HG03439 (cell line): Measurements from ENCODE around the gene GAS7.
"Not testable (repeated sequence)": the region's sequence is repeated elsewhere in the genome, so short reads cannot be mapped to it uniquely, and the experiment has no call there.

Experiments used
- ATAC-seq: cut with Tn5 transposase; IDR thresholded peaks from one replicate; pipeline ENCODE4 v1.9.1; 2021; ENCODE audit warnings: mild to moderate bottlenecking, moderate library complexity; ENCODE audit not compliant: unreplicated experiment

The GAS7 gene

DNA sequence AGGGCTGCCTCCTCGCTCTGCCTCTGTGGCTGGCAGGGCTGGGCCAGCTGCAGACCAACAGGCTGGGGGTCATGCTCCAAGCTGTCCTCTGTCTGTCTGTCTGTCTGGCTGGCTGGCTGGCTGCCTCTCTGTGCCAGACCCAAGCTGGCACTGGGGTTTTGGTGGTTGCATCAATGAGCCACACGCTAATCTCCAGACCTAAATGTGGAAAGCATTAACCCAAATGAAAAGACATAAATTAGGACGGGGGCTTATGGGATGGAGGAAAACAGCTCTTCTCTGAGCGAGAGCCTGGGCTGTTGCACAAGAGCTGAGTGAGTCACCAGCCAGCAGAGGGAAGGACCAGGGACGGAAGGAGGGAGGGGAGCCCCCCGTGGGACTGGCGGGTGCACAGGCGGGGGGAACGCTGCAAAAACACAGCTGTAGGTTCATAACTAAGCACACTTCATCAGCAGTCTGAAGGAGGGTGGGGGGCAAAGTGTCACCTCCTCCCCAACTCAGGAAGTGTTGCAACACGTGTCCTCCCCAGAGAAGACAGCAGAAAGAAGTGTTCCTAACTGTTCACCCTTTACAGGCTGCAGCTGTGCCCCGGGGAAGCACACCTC lies 83.4 kb downstream of the GAS7 start:
- ATAC-seq = no peak

DNA sequence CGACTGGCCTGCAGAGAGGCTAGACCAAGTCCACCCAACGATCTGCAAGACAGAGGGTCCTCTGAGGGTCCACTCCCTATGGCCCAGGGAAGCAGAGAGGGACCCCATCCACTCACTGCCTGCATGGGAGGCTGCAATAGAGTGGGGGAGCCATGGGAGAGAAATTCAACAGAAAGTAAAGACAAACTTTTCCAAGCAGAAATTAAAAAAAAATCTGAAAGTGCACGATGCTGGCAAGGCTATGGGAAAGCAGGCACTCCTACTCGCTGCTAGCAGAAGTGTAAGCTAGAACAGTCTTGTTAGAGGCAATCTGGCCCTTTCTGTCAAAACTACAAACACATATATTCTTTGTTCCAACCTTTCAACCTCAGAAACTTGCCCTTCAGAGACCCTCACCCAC lies 85.4 kb downstream of the GAS7 start:
- ATAC-seq = no peak

DNA sequence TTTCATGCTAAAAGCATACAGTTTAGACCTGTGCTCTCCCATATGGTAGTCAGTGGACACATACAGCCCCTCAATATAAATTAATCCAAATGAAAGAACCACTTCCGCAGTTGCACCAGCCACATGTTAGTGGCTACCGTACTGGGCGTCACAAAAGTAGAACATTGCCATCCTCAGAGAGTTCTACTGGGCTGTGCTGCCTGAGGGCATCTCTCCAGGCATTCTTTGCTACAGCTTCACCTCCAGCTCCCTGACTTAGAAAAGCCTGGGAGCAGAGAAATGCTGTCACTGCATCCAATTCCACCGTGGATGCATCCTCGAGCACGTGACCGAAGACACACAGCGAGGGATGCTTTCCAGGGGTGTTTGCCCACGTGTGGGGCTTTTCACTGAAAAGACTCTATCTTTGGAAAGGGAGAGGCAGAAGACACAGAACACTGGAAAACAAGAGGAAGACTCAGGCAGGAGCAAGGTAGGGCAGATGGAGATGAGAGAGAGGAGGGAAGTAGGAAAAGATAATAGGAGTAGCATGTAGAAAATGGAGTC lies 86.4 kb downstream of the GAS7 start:
- no peak for ATAC-seq

GRCh38 chr17:10109146-10109545 lies 89.3 kb downstream of the GAS7 start:
- ATAC-seq = no peak

DNA sequence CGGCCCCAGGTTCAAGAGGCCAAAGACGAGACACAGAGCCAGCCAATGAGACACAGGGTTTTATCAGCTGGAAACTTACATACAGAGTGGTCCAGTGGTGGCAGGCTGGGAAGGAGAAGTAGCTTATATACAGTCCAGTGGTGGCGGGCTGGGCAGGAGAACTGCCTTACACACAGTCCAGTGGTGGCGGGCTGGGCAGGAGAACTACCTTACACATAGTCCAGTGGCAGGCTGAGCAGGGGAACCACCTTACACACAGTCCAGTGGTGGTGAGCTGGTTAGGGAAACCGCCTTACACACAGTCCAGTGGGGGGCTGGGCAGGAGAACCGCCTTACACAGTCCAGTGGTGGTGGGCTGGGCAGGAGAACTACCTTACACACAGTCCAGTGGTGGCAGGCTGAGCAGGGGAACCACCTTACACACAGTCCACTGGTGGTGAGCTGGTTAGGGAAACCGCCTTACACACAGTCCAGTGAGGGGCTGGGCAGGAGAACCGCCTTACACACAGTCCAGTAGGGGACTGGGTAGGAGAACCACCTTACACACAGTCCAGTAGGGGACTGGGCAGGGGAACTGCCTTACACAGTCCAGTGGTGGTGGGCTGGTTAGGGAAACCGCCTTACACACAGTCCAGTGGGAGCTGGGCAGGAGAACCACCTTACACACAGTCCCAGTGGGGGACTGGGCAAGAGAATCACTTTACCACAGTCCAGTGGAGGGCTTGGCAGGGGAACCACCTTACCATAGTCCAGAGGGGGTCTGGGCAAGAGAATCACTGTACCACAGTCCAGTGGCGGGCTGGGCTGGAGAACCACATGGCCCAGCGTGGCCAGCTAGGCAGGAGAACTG lies 90.9 kb downstream of the GAS7 start:
- no peak for ATAC-seq

- no peak for ATAC-seq
These were observed 92.3 kb downstream of the GAS7 start for GRCh38 chr17:10106067-10106466.

- ATAC-seq = no peak
These were observed 92.8 kb downstream of the GAS7 start for GRCh38 chr17:10105513-10106001.

- no peak for ATAC-seq
These were observed 94.7 kb downstream of the GAS7 start for GRCh38 chr17:10103712-10104111.

DNA sequence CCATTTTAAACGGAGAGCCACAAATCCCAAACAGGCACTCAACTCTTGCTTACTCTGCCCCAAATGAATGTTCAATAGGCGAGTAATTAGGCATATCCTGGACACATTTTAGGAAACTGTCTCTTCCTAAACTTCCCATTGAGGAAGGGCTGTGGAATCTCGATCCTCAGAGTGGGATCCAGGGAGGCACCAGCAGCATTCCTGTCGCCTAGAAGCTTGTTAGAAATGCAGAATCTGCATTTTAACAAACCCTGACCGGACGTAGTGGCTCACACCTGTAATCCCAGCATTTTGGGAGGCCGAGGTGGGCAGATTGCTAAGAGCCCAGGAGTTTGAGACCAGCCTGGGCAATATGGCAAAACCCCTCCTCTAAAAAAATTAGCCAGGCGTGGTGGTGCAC lies 95.6 kb downstream of the GAS7 start:
- ATAC-seq = no peak

DNA sequence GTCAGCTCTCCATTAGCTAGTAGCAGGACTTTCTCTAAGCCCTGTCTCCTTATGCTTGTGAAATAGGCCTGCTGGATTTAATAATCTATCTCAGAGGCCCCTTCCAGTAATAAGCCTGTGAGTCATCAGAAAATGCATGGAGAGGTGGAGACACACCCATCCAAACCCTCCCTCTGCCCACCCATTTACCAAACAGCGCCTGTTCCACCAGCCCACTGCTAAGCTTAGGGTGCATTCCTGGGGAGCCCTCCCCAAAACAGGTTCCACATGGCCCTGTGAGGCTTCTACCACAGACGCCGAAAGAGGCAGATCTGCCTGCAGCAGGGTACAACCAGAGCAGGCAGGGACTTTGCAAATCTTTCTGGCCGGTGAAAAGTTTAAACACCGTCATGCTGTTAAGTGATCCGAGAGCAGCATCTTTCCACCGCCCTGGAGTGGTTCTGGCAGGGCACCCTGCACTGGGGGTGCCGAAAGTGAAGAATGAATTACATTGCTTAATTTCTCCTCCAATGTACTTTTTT lies 99.3 kb downstream of the GAS7 start:
- ATAC-seq = no peak

- ATAC-seq = no peak
These were observed 101.8 kb downstream of the GAS7 start for GRCh38 chr17:10096596-10096995.

DNA sequence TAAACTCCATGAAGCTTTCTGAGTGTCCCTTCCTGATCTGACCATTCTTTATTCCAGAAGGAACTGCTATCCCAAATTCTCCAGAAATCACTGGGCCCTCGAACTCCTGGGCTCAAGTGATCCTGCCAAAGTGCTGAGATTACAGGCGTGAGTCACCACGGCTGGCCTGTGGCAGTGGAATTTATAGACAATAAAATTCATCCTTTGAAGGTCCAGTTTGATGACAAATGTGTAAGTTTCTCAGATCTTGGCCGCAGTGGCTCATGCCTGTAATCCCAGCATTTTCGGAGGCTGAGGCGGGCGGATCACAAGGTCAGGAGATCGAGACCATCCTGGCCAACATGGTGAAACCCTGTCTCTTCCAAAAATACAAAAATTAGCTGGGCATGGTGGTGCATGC lies 103.1 kb downstream of the GAS7 start:
- ATAC-seq = not testable (repeated sequence)

GRCh38 chr17:10094797-10095196 lies 103.6 kb downstream of the GAS7 start:
- ATAC-seq = no peak

GRCh38 chr17:10092595-10092994 lies 105.8 kb downstream of the GAS7 start:
- ATAC-seq = no peak

DNA sequence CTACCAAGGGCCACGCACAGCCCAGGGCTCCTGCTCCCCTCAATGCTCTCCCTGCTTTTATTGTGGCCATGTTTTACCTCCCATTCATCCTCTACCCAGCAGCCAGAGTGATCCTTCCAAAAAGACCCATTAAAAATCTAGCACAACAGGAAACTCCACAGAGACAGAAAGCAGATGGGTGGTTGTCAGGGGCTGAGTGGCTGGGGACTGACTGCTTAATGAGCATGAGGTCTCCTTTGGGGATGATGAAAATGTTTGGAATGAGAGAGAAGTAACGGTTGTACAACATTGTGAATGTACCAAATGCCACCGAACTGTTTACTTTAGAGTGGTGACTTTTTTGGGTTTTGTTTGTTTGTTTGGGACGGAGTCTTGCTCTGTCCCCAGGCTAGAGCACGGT lies 107.4 kb downstream of the GAS7 start:
- no peak for ATAC-seq

GRCh38 chr17:10089196-10089804 lies 109.1 kb downstream of the GAS7 start:
- ATAC-seq = no peak

- ATAC-seq = no peak
These were observed 110.0 kb downstream of the GAS7 start for GRCh38 chr17:10088444-10088843.

- ATAC-seq = no peak
These were observed 111.1 kb downstream of the GAS7 start for GRCh38 chr17:10087355-10087754.

DNA sequence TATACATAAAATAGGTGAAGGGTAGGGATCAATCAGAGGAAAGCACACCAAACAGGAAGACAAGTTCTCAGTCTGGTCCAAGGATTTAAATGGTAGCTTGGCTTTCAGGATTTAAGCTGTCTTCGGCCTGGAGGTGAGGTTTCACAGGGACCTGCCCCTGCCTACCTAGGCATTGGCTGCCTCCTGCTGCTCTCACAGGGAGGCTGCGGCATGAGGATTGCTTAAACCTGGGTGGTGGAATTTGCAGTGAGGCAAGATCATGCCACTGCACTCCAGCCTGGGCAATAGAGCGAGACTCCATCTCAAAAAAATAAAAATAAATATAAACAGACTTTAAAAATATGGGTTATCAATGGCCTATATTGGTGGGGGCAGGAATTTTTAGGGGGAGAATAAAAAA lies 114.5 kb downstream of the GAS7 start:
- no peak for ATAC-seq

GRCh38 chr17:10082795-10083194 lies 115.6 kb downstream of the GAS7 start:
- no peak for ATAC-seq

DNA sequence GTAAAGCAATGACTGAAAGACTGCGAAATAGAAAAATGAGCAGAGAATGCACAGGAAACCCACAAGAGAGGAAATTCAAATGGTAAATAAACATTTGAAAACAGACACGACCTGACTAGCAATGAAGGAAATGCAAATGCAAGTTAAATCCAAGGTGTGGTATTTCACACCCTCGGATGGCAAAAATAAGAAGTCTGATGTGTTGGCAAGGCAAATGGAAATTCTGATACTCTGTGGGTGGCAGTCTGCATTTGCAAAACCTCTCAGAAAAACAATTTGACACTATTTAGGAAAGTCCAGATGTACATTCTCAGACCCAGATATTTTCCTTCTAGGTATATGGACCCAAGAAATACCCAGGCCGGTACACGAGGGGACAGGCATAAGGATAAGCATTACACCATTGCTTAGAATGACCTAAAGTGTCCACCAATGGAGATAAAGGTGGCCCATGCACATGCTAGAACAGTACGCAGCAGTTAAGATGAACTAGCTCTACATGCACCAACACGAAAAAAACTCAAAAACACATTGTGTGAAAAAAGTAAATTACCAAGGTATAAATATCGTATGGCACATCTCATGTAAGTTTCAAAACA lies 116.7 kb downstream of the GAS7 start:
- no peak for ATAC-seq
